Fibroblast of skin of scalp (primary cell): ENCODE data around the gene IRF6.

Experiments
- DNase-seq: peaks from one replicate; pipeline ENCODE4 v3.0.0-alpha.2; 2013

The IRF6 gene

DNA sequence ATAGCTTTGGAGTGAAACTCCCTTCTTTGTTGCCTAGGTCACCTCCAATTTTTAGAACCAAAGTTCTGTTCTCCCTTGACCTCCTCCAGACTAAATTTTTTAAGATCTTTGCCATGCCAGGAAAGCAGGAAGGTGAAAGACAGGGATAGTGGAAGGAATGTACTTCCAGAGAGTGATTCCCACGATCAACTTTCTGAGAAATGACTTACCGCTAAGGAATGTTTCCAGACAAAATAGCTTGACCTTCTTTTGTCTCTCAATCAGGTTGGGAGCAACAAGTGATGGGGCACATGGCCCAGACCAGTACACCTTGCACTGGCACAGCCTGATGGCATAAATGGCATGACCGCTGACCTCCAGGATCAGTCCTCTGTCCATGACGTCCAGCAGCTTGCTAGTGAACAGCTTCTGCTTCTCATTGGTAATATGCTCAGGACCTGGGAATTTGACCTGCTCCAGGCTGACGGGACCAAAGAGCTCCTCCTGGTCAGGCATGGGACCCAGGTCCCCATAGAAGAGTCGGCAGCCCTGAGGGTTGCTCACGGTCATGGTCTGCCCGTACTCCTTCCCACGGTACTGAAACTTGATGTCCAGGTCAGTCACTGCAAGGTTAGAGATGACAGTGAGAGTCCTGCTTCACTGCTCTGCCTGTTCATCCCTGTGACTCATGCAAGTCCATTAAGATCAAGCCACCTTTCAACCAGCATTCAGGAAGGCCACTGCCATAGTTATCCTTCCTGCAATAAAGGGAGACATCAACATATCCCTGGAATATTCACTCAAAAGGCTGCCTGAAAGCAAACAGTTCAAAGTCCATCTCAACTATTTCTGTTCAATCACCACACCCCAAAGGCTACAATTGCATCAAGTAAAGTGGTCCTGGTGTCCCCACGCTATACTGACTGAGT, 15.4 kb downstream of the IRF6 start:
- DNase-seq, result no peak

GRCh38 chr1:209789245-209789644, 16.7 kb downstream of the IRF6 start:
- DNase-seq, result no peak

DNA sequence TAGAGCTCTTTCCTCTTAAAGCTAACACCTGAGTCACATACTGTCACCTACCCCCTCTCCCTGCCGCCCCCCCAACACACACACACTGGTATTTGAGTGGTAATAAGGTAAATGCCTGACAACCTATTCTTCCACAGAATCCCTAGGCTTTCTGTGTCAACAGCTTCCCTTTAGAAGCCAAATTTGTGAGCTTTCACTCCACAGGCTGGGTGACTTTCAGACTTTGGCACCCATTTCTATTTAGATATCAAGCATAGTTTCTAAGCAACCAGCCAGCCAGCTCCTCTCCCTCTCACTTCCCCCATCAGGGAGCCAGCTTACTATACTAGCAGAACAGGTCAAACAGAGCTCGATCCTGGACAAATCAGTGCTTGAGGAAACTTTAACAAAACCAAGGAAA, 18.4 kb downstream of the IRF6 start:
- DNase-seq, result no peak

GRCh38 chr1:209786146-209786545, 19.8 kb downstream of the IRF6 start:
- no peak for DNase-seq

DNA sequence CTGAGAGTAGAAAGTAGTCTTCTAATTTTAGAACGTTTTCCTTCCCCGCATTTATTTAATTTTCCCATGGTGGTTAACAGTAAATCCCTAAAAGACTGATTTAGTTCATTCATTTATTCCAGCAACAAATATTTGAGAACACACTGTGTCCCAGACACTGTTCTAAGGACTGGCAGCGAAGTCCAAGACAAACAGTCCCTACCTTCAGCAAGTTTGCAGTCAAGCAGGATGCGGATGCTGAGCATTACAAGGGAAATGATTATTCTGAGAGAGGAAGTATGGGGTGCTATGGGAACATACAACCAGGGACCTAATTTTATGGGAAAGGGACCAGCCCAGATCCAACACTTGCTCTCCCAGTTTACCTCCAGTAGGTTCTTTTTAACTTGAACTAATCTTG, 20.4 kb downstream of the IRF6 start:
- DNase-seq, result no peak

- peak; percentile 99 for DNase-seq
Observed at GRCh38 chr1:209784265-209785169, 21.4 kb downstream of the IRF6 start, which contains the start of gene C1orf74. Gene C1orf74, minus strand, starts transcription at chr1:209784559. Its CDS starts 925 bp downstream, at chr1:209783634.

GRCh38 chr1:209783386-209783785, 22.6 kb downstream of the IRF6 start:
- no peak for DNase-seq

- no peak for DNase-seq
Observed at GRCh38 chr1:209780268-209780667, 25.7 kb downstream of the IRF6 start.

GRCh38 chr1:209778102-209778501, 27.8 kb downstream of the IRF6 start:
- DNase-seq, result no peak

- no peak for DNase-seq
Observed at GRCh38 chr1:209777587-209777986, 28.4 kb downstream of the IRF6 start.

GRCh38 chr1:209775678-209776077, 30.3 kb downstream of the IRF6 start:
- no peak for DNase-seq

- no peak for DNase-seq
Observed at GRCh38 chr1:209774592-209774991, 31.4 kb downstream of the IRF6 start.

DNA sequence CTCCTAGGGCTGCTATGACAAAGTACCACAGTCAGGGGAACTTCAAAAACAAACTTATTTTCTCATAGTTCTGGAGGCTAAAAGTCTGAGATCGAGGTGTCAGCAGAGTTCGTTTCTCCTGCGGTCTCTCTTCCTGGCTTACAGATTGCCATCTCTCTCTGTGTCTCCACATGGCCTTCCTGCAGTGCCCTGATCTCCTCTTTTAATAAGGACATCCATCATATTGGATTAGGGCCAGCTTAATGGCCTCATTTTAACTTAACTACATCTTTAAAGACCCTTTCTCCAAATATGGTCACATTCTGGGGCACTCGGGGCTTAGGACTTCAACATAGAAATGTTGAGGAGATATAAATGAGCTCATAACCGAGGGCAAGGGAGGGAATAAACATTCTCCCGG, 33.8 kb downstream of the IRF6 start:
- peak; percentile 15 for DNase-seq

DNA sequence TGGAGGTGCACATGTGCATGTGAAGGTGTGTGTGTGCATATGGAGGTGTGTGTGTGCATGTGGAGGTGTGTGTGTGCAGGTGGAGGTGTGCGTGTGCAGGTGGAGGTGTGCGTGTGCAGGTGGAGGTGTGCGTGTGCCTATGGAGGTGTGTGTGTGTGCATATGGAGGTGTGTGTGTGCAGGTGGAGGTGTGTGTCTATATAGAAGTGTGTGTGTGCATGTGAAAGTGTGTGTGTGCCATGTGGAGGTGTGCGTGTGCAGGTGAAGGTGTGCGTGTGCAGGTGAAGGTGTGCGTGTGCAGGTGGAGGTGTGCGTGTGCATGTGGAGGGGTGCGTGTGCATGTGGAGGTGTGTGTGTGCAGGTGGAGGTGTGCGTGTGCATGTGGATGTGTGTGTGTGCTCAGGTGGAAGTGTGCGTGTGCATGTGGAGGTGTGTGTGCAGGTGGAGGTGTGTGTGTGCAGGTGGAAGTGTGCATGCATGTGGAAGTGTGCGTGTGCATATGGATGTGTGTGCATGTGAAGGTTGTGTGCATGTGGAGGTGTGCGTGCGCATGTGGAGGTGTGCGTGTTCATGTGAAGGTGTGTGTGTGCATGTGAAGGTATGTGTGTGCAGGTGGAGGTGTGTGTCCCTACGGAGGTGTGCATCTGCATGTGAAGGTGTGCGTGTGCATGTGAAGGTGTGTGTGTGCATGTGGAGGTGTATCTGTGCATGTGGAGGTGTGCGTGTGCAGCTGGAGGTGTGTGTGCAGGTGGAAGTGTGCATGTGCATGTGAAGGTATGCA, 35.1 kb downstream of the IRF6 start:
- no peak for DNase-seq

DNA sequence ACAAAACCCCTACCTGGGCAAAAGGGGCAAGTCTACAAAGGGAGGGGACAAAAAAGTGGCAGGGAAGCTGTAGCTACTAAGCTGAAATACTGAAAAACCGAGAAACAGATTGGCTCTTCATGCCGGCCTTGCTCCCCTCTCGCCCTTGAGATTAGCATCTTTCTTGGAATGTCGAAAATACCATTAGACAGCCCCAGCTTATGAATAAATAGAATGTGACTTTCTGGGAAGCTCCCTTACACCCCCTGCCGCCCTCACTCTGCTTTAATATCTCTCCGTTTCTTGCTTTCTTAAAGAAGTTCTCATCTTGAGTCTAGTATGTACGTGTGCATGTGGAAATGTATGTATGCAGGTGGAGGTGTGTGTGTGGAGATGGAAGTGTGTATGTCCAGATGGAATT, 36.0 kb downstream of the IRF6 start:
- DNase-seq, result peak; percentile 61

- peak; percentile 93 for DNase-seq
Observed at GRCh38 chr1:209769171-209769904, 36.6 kb downstream of the IRF6 start.

GRCh38 chr1:209768354-209768774, 37.6 kb downstream of the IRF6 start:
- no peak for DNase-seq

- peak; percentile 9 for DNase-seq
Observed at GRCh38 chr1:209767706-209768105, 38.2 kb downstream of the IRF6 start.

- DNase-seq, result no peak
Observed at GRCh38 chr1:209767096-209767495, 38.8 kb downstream of the IRF6 start.

DNA sequence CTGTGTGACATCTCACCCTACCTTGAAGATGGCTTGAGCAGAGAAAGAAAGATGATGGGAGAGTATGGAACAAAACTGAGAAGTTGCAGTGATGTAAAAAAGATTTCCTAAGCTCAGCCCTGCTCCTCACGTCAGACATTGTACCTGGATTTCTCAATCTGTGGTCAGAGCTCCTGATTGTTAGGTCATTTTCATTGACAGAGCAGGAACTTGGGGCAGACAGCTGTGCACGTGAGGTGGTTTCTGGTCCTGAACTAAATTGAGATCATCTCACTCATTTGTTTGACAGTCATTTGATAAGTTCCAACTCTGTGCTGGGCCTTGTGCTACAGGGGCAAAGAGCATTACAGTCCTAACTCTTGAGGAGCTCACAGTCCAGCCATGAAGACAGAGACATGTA, 39.9 kb downstream of the IRF6 start:
- DNase-seq, result no peak

GRCh38 chr1:209761011-209761635, 44.8 kb downstream of the IRF6 start:
- no peak for DNase-seq
